Sciatic nerve (tissue), 2 donors: ENCODE data around the gene TMEM187. TPM values are rescaled to one million over a fixed set of nuclear protein-coding genes. Genes with fewer than 3 reads are reported as not detected.
"Not testable (repeated sequence)": the region's sequence is repeated elsewhere in the genome, so short reads cannot be mapped to it uniquely, and the experiment has no call there.

ENCODE experiments used
- ATAC-seq: fragments of 200-7000 bp; cut with Tn5 transposase; one replicate; pipeline ENCODE4 v1.9.1; 2020; ENCODE audit warnings: mild to moderate bottlenecking, moderate library complexity
- DNase-seq: peaks from one replicate; pipeline ENCODE4 v3.0.0-alpha.2; 2020; ENCODE audit warnings: low spot score
- intact Hi-C: fragments of 100-400 bp; cut with DNase I; formaldehyde crosslinking; loops from one replicate; pipeline ENCODE4 v1.14.2; 2022
- total RNA-seq: library from RNA; stranded (reverse); fragmentation: NEBNext Ultra II Directional; extraction: Animal tissue kit (Norgen Biotek cat#: 25700); gene quantifications from one replicate; pipeline ENCODE4 v1.2.1, GENCODE V29; 2021
- donor health status: DM: no; HTN: no; CAD: no.
- donor health status: DM: no; HTN: no; CAD: no.

The TMEM187 gene
- total RNA-seq, 1 donor from 2014 or later = 10.3 TPM

GRCh38 chrX:153983321-153983801 is 10.8 kb downstream of the TMEM187 start:
- no peak for DNase-seq
- ATAC-seq = no peak
- intact Hi-C loops = no loop called here

DNA sequence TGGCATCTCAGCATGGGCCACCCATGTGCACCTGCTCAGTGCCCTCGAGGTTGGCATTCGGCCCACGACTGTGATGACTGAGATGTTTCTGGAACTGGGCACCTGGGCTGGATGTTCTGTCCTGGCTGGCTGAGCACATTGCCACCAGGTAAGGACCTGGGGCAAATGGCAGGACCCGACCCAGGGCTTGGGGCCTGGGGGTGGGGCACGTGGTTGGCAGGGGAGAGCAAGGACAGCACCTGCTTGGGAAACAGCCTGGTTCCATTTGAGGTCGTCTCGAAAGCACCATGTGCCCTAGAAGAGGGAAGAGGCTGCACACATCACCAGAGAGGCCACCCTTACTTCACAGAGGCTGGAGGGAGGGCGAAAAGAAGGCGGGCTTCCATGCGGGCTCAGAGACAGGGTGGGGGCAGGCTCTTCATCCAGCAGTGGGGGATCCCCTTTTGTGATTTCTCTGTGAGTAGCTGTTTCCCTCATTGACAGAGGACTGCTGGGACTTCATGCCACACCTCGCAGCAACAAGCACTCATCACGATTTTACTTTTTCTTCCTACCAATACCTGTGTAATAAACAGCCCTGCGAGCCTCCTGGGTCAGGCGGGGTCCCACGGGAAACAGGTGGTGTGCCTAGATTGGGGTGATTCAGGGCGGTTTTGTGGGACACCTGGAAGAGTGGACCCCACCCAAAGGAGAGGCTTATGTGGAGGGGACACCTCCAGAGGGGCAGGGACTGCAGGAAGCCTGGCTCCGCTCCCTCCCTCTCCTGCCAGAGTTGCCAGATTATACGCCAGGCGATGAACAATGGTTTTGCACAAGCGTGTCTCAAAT is 12.0 kb downstream of the TMEM187 start:
- no peak for ATAC-seq
- intact Hi-C loops = no loop called here
- peak; percentile 59 for DNase-seq

- intact Hi-C loops = no loop called here
- no peak for ATAC-seq
- no peak for DNase-seq
These were observed 15.9 kb downstream of the TMEM187 start for GRCh38 chrX:153988493-153988892.

GRCh38 chrX:153989973-153990655 is 17.6 kb downstream of the TMEM187 start:
- intact Hi-C loops = no loop called here
- DNase-seq = no peak
- no peak for ATAC-seq

DNA sequence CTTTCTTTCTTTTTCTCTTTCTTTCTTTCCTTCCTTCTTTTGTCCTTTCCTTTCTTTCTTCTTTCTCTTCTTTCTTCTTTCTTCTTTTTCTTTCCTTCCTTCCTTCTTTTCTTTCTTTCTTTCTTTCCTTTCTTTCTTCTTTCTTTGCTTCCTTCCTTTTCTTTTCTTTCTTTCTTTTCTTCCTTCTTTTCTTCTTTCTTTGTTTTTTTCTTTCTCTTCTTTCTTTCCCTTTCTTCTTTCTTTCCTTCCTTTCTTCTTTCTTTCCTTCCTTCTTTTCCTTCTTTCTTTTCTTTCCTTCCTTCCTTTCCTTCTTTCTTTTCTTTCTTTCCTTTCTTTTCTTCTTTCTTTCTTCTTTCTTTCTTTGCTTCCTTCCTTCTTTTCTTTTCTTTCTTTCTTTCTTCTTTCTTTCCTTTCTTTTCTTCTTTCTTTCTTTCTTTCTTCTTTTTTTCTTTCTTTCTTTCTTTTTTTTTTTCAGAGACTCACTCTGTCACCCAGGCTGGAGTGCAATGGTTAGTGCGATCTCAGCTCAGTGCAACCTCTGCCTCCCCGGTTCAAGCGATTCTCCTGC is 18.5 kb downstream of the TMEM187 start:
- ATAC-seq (no peak), DNase-seq (no peak)
- intact Hi-C loops = no loop called here

DNA sequence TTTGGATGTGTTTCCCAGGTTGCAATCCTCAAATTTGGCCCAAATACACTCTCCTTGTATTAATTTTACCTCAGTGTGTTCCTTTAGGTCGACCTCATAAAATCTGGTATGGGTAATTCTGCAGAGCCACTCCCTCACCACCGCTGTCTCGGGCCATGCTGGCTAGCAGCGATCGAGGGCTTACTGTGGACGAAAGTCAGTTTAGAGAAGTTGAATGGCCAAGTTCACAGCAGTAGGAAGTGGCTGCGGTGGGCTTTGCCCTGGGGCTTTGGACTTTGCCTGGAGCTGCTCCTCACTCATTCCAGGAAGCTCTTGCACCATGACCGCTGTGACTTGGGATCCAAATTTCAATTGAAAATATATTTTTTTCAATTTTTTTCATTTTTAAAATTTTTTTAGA is 19.6 kb downstream of the TMEM187 start:
- DNase-seq = no peak
- no peak for ATAC-seq
- intact Hi-C loops = no loop called here

DNA sequence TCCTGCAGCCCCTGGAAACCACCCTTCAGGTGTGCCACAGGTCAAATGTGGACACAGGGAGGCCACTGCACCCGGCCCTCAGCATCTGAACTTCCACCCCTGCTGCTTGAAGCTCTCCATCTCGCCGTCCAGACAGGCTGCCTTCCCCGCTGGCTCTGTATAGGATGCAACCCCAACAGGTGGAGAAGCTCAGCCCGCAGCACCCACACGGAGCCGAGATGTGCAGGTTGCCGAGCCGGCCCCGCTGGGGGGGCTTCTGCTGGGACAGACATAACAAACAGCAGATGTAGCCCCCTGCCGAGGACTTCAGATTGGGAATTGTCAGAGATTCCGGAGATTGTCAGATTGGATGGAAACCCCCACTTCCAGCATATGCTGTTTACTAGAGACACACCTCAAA is 20.5 kb downstream of the TMEM187 start:
- DNase-seq (no peak), ATAC-seq (no peak)
- intact Hi-C loops = no loop called here

DNA sequence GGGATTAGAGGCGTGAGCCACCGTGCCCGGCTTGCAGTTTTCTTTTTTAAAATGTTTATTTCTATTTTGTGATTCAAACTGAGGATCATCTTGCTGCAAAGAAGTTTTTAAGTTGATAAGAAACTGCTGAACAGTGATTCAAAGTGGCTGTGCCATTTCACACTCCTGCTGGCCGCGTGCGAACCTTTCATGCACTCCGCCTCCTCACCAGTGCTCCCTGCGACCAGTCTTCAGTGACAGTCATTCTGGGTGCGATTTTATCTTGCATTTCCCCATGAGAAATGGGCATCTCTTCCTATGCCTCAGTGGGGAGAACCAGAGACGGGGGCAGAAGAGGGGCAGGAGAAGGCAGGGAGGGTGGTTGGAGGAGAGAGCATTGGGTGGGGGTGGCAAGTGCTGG is 21.4 kb downstream of the TMEM187 start:
- no peak for ATAC-seq
- DNase-seq = no peak
- intact Hi-C loops = no loop called here

DNA sequence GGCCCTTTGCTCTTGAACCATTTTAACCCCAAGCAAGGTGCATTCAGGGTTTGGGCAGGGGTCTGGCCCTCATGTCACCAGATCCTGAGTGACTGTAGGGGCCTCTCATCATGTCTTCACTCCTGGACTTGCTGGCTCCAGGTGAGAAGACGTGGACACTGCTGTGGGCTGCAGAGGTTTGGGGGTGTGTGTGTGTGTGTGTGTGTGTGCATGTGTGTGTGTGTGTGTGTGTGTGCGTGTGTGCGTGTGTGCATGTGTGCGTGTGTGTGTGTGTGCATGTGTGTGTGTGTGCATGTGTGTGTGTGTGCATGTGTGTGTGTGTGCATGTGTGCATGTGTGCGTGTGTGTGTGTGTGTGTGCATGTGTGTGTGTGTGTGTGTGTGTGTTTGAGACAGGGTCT is 21.8 kb downstream of the TMEM187 start:
- intact Hi-C loops, ATAC-seq, DNase-seq: not testable (repeated sequence)

DNA sequence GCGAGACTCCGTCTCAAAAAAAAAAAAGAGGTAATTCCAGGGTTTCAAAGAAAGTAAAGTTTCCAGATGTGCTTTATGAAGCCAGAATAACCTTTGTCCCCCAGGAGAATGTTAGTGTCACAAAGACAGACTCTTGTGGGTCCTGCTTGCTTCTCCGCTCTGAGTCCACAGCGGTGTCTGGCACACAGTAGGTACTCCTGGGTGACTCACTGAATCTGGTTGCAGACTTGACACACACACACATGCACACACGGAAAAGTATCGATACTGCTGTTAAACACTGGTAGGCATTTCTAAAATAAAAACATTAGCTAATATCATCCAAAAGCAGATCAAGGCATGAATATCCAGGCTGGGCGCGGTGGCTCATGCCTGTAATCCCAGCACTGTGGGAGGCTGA is 22.9 kb downstream of the TMEM187 start:
- DNase-seq = no peak
- intact Hi-C loops = no loop called here
- ATAC-seq = no peak

- intact Hi-C loops = no loop called here
- ATAC-seq (peak; percentile 30), DNase-seq (no peak)
These were observed 26.9 kb downstream of the TMEM187 start for GRCh38 chrX:153999359-154000037.

- ATAC-seq = no peak
- DNase-seq = no peak
- intact Hi-C loops = no loop called here
These were observed 27.5 kb downstream of the TMEM187 start for GRCh38 chrX:154000051-154000450.

DNA sequence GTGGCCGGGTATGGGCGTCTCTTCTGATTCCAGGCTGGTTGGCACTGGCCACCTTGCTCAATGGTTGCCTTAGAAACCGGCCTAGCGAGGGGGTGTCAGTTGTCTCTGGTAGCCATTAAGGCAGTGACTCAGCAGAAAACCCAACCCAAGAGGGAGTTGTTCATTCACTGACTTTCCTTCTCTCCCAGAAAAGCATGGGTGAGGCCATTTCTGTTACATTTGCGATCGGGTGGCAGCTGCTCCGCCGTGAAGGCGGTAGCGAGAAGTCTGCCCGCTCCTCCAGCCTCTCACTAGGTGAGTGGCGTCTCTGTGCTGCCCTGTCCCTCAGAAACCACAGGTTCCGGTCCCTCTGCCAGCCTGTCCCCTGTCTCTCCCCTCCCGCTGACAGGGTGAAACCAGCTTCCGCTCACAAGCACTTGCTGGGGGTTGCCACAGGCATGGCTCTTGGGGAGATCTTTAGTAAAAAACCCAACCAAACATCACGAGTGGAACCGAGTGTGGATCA is 29.7 kb downstream of the TMEM187 start:
- intact Hi-C loops = no loop called here
- ATAC-seq (peak; percentile 80), DNase-seq (no peak)

GRCh38 chrX:154004315-154004714 is 31.8 kb downstream of the TMEM187 start:
- ATAC-seq (no peak), DNase-seq (no peak)
- intact Hi-C loops = no loop called here

GRCh38 chrX:154006947-154007346 is 34.4 kb downstream of the TMEM187 start:
- ATAC-seq = no peak
- DNase-seq = no peak
- intact Hi-C loops = no loop called here

- ATAC-seq (no peak), DNase-seq (no peak)
- intact Hi-C loops = no loop called here
These were observed 36.0 kb downstream of the TMEM187 start for GRCh38 chrX:154008521-154008920.

- intact Hi-C loops = no loop called here
- DNase-seq = no peak
- ATAC-seq = no peak
These were observed 38.0 kb downstream of the TMEM187 start for GRCh38 chrX:154010330-154011087.
